WTC11 (cell line): ENCODE measurements around the gene RPTOR. TPM values are rescaled to one million over a fixed set of nuclear protein-coding genes. Genes with fewer than 3 reads are reported as not detected.

Source experiments
- ATAC-seq: fragments of 200-7000 bp; cut with Tn5 transposase; 2 replicates; pipeline ENCODE4 v1.10.0; 2021; ENCODE audit warnings: mild to moderate bottlenecking, moderate library complexity
- CTCF ChIA-PET: fragments of 300-600 bp; sonication (Branson Sonifier 250); formaldehyde crosslinking; loops from one replicate; lab custom pipeline; 2021; ENCODE audit warnings: antibody characterized with exemption; lab: Charles Lee
- POLR2A ChIA-PET: fragments of 350-600 bp; sonication (Branson Sonifier 250); formaldehyde crosslinking; loops from one replicate; lab custom pipeline; 2021; ENCODE audit warnings: antibody characterized with exemption; lab: Charles Lee
- DNase-seq: peaks from one replicate; pipeline ENCODE4 v3.0.0; 2021; ENCODE audit warnings: low spot score
- H3K27ac Mint-ChIP-seq: 2 replicates; pipeline ENCODE4 v1.8.0; 2021; ENCODE audit warnings: mixed read lengths
- H3K27me3 Mint-ChIP-seq: 2 replicates; pipeline ENCODE4 v1.8.0; 2021; ENCODE audit warnings: low read depth, mild to moderate bottlenecking, moderate library complexity, mixed read lengths
- H3K36me3 Mint-ChIP-seq: 2 replicates; pipeline ENCODE4 v1.8.0; 2021; ENCODE audit warnings: mixed read lengths
- H3K4me1 Mint-ChIP-seq: 2 replicates; pipeline ENCODE4 v1.8.0; 2022; ENCODE audit warnings: mixed read lengths
- H3K4me3 Mint-ChIP-seq: 2 replicates; pipeline ENCODE4 v1.8.0; 2021; ENCODE audit warnings: mild to moderate bottlenecking, moderate library complexity, mixed read lengths
- H3K9me3 Mint-ChIP-seq: 2 replicates; pipeline ENCODE4 v1.8.0; 2021; ENCODE audit warnings: mixed read lengths
- CBFB ChIP-seq: sonication (generic); formaldehyde crosslinking; IDR thresholded peaks from 2 replicates; pipeline ENCODE4 v1.8.1; 2022; ENCODE audit warnings: mild to moderate bottlenecking, low read depth, missing genetic modification reagents
- E2F4 ChIP-seq: sonication (generic); formaldehyde crosslinking; IDR thresholded peaks from 2 replicates; pipeline ENCODE4 v1.8.1; 2022; ENCODE audit warnings: low read depth, mild to moderate bottlenecking, moderate library complexity, missing genetic modification reagents, borderline replicate concordance
- E2F5 ChIP-seq: sonication (generic); formaldehyde crosslinking; IDR thresholded peaks from 2 replicates; pipeline ENCODE4 v1.8.1; 2022; ENCODE audit warnings: mild to moderate bottlenecking, moderate library complexity, missing genetic modification reagents
- ELF4 ChIP-seq: sonication (generic); formaldehyde crosslinking; IDR thresholded peaks from 2 replicates; pipeline ENCODE4 v1.8.1; 2022; ENCODE audit warnings: low read depth, mild to moderate bottlenecking, moderate library complexity, missing genetic modification reagents
- EMX1 ChIP-seq: fragments of 250-450 bp; sonication (Bioruptor Pico); IDR thresholded peaks from 2 replicates; pipeline ENCODE4 v1.8.0; 2021; ENCODE audit warnings: mild to moderate bottlenecking
- ESRRA ChIP-seq: sonication (generic); formaldehyde crosslinking; IDR thresholded peaks from 2 replicates; pipeline ENCODE4 v1.8.1; 2022; ENCODE audit warnings: mild to moderate bottlenecking, missing genetic modification reagents, borderline replicate concordance
- KAT7 ChIP-seq: sonication (generic); formaldehyde crosslinking; IDR thresholded peaks from 2 replicates; pipeline ENCODE4 v1.8.1; 2023; ENCODE audit warnings: missing genetic modification reagents, mild to moderate bottlenecking, borderline replicate concordance
- NFE2L1 ChIP-seq: sonication (generic); formaldehyde crosslinking; IDR thresholded peaks from 2 replicates; pipeline ENCODE4 v1.8.1; 2023; ENCODE audit warnings: missing genetic modification reagents
- PRDM15 ChIP-seq: sonication (generic); formaldehyde crosslinking; IDR thresholded peaks from 2 replicates; pipeline ENCODE4 v1.8.0; 2022; ENCODE audit warnings: missing genetic modification reagents
- RELA ChIP-seq: sonication (generic); formaldehyde crosslinking; IDR thresholded peaks from 2 replicates; pipeline ENCODE4 v1.8.1; 2022; ENCODE audit warnings: missing genetic modification reagents, mild to moderate bottlenecking, borderline replicate concordance
- SMAD3 ChIP-seq: sonication (generic); formaldehyde crosslinking; IDR thresholded peaks from 2 replicates; pipeline ENCODE4 v1.8.0; 2022; ENCODE audit warnings: missing genetic modification reagents, mild to moderate bottlenecking, borderline replicate concordance
- SMAD4 ChIP-seq: sonication (generic); formaldehyde crosslinking; IDR thresholded peaks from 2 replicates; pipeline ENCODE4 v1.8.0; 2022; ENCODE audit warnings: mild to moderate bottlenecking, missing genetic modification reagents
- SP1 ChIP-seq: sonication (generic); formaldehyde crosslinking; conservative IDR thresholded peaks from 2 replicates; pipeline ENCODE4 v1.8.1; 2022; ENCODE audit warnings: missing genetic modification reagents
- USF2 ChIP-seq: sonication (generic); formaldehyde crosslinking; IDR thresholded peaks from 2 replicates; pipeline ENCODE4 v1.8.1; 2023; ENCODE audit warnings: mild to moderate bottlenecking, missing genetic modification reagents, moderate library complexity
- ZMAT4 ChIP-seq: fragments of 250-450 bp; sonication (Bioruptor Pico); IDR thresholded peaks from 2 replicates; pipeline ENCODE4 v1.9.0; 2021; ENCODE audit warnings: mild to moderate bottlenecking
- ZNF138 ChIP-seq: sonication (generic); formaldehyde crosslinking; conservative IDR thresholded peaks from 2 replicates; pipeline ENCODE4 v1.8.1; 2022; ENCODE audit warnings: mild to moderate bottlenecking, moderate library complexity, missing genetic modification reagents
- ZNF317 ChIP-seq: sonication (generic); formaldehyde crosslinking; IDR thresholded peaks from 2 replicates; pipeline ENCODE4 v1.8.1; 2023; ENCODE audit warnings: low read depth, mild to moderate bottlenecking, moderate library complexity, missing genetic modification reagents, borderline replicate concordance
- ZNF423 ChIP-seq: fragments of 250-450 bp; sonication (Bioruptor Pico); IDR thresholded peaks from 2 replicates; pipeline ENCODE4 v2.1.2; 2022; ENCODE audit warnings: mild to moderate bottlenecking, moderate library complexity
- ZNF512 ChIP-seq: sonication (generic); formaldehyde crosslinking; IDR thresholded peaks from 2 replicates; pipeline ENCODE4 v1.8.1; 2022; ENCODE audit warnings: missing genetic modification reagents, borderline replicate concordance
- total RNA-seq: library from RNA; stranded (reverse); gene quantifications from 3 replicates; pipeline ENCODE4 v1.2.3, GENCODE V29; 2021

Gene RPTOR
- total RNA-seq, 1 experiment from 2014 or later: 41.0 TPM

GRCh38 chr17:80592243-80592642 is 47.6 kb downstream of the RPTOR start:
- Mint-ChIP-seq H3K27ac (peak overlapping the region; percentile 1), H3K36me3 (no peaks in the 10 kb centered on the region), H3K27me3 (no peaks in the 10 kb centered on the region), H3K9me3 (no peaks in the 10 kb centered on the region), H3K4me1 (peaks cover 16% of the 10 kb centered on the region), H3K4me3 (no peak overlapping the region)
- CTCF ChIA-PET: interaction anchor here (0.6 to 1.6 kb wide), 4 partner anchors 17 to 165 kb away, joined by 3 to 6 read pairs (median 5); no protein-coding TSS in a partner anchor
- TF ChIP-seq ZMAT4 (no peak), SP1 (no peak), NFE2L1 (no peak), ZNF423 (CRISPR knock-in tag) (no peak), EMX1 (CRISPR knock-in tag) (no peak), ZNF317 (CRISPR knock-in tag) (no peak), ZNF138 (no peak), USF2 (no peak), ELF4 (CRISPR knock-in tag) (no peak), E2F4 (no peak), ESRRA (CRISPR knock-in tag) (no peak), CBFB (CRISPR knock-in tag) (no peak), SMAD3 (CRISPR knock-in tag) (no peak), KAT7 (CRISPR knock-in tag) (no peak), SMAD4 (CRISPR knock-in tag) (no peak), E2F5 (CRISPR knock-in tag) (no peak), ZNF512 (CRISPR knock-in tag) (no peak), PRDM15 (CRISPR knock-in tag) (no peak), RELA (no peak)
- POLR2A ChIA-PET: no interaction called here
- DNase-seq: no peak
- no peak for ATAC-seq
